K562 (cell line): ENCODE data around the gene UBE2E2. TPM values are rescaled to one million over a fixed set of nuclear protein-coding genes. Genes with fewer than 3 reads are reported as not detected.

Experiments used
- ATAC-seq: fragments of 200-7000 bp; cut with Tn5 transposase; 3 replicates; pipeline ENCODE4 v1.9.1; 2020; ENCODE audit warnings: moderate library complexity
- BruUV-seq: library from RNA; stranded (reverse); fragments of 400-500 nt; replicated peaks from 2 replicates; lab custom pipeline; 2021; lab: Mats Ljungman, UMichigan
- CTCF ChIA-PET: fragments of 300-600 bp; formaldehyde crosslinking; extraction: SDS; loops from one replicate; lab custom pipeline; 2021; ENCODE audit warnings: low intra/inter-chr PET ratio; lab: Yijun Ruan, JAX
- POLR2A ChIA-PET: fragments of 300-600, 350-650 bp; sonication (Branson Sonifier 250); formaldehyde crosslinking; extraction: SDS; loops from one replicate; lab custom pipeline; 2021; ENCODE audit warnings: antibody characterized with exemption, inconsistent platforms; lab: Yijun Ruan, JAX
- DNase-seq, 4 experiments: peaks; one replicate each; pipeline versions ENCODE4 v3.0.0 to v3.0.0-alpha.2; 2011 to 2018; ENCODE audit warnings: low spot score in 3 of 4, mixed read lengths in 3 of 4; ENCODE audit errors: extremely low read depth in 1 of 4
- FAIRE-seq: peaks from 2 replicates; lab custom pipeline; 2011; peaks lifted over from hg19 to GRCh38; lab: Jason Lieb, UNC
- H2AFZ ChIP-seq: 2 replicates; pipeline ENCODE4 v1.6.0; 2011; ENCODE audit warnings: low read depth, low read length, control low read depth, inconsistent platforms
- H3K27ac ChIP-seq: fragments of 200-600 bp; 3 replicates; pipeline ENCODE4 v1.8.0; 2011; ENCODE audit warnings: low read depth, mild to moderate bottlenecking, control low read depth, inconsistent platforms, low read length, moderate library complexity, mixed read lengths; ENCODE audit errors: extremely low read depth
- H3K27me3 ChIP-seq, 2 experiments: fragments of 300-600 bp in 1 of 2; 2 replicates in 1 of 2; 3 replicates in 1 of 2; pipeline versions ENCODE4 v1.6.0 to v1.8.0; 2011; ENCODE audit warnings: inconsistent platforms in 2 of 2, low read length in 2 of 2, mild to moderate bottlenecking in 1 of 2, mixed read lengths in 1 of 2, moderate library complexity in 1 of 2; ENCODE audit not compliant: control insufficient read depth in 2 of 2, insufficient read depth in 2 of 2
- H3K36me3 ChIP-seq: fragments of 300-600 bp; 3 replicates; pipeline ENCODE4 v1.8.0; 2011; ENCODE audit warnings: mild to moderate bottlenecking, low read length, inconsistent platforms; ENCODE audit not compliant: control insufficient read depth, insufficient read depth
- H3K4me1 ChIP-seq, 2 experiments: fragments of 200-600 bp in 1 of 2; replicated peaks in 1 of 2; 2 replicates in 1 of 2; 3 replicates in 1 of 2; pipeline versions ENCODE4 v1.5.1 to v1.8.0; 2011; ENCODE audit warnings: inconsistent platforms in 2 of 2, low read length in 2 of 2, mild to moderate bottlenecking in 1 of 2, mixed read lengths in 1 of 2, moderate library complexity in 1 of 2; ENCODE audit not compliant: control insufficient read depth in 2 of 2, insufficient read depth in 2 of 2
- H3K4me2 ChIP-seq: 2 replicates; pipeline ENCODE4 v1.6.1; 2011; ENCODE audit warnings: low read length, control low read depth, inconsistent platforms, mixed read lengths; ENCODE audit not compliant: insufficient read depth
- H3K4me3 ChIP-seq: fragments of 200-600 bp; sonication (generic), shearing (Covaris generic); 2 replicates; pipeline ENCODE4 v1.5.1; 2016; ENCODE audit warnings: control low read depth, inconsistent platforms
- H3K79me2 ChIP-seq: fragments of 200-600 bp; 3 replicates; pipeline ENCODE4 v1.8.0; 2011; ENCODE audit warnings: low read length, inconsistent platforms; ENCODE audit not compliant: control insufficient read depth, insufficient read depth
- H3K9ac ChIP-seq, 2 experiments: 2 replicates each; pipeline versions ENCODE4 v1.6.0 to v1.6.1; 2011; ENCODE audit warnings: low read depth in 2 of 2, low read length in 2 of 2, control low read depth in 1 of 2, inconsistent platforms in 1 of 2, mild to moderate bottlenecking in 1 of 2, mixed read lengths in 1 of 2; ENCODE audit not compliant: insufficient read depth in 1 of 2
- H3K9me1 ChIP-seq: one replicate; pipeline ENCODE4 v1.6.0; 2011; ENCODE audit warnings: inconsistent platforms, mild to moderate bottlenecking, low read length, moderate library complexity; ENCODE audit not compliant: control insufficient read depth, insufficient read depth
- H3K9me3 ChIP-seq: replicated peaks from 2 replicates; pipeline ENCODE4 v1.5.1; 2011; ENCODE audit warnings: low read depth, low read length, inconsistent platforms; ENCODE audit not compliant: control insufficient read depth, insufficient read depth
- H4K20me1 ChIP-seq: replicated peaks from 2 replicates; pipeline ENCODE4 v1.6.1; 2011; ENCODE audit warnings: low read length, inconsistent platforms, mixed read lengths; ENCODE audit not compliant: control insufficient read depth, insufficient read depth
- FIP1L1 ChIP-seq: fragments of 200-400 bp; formaldehyde crosslinking; IDR thresholded peaks from 2 replicates; pipeline ENCODE4 v1.6.1; 2018; ENCODE audit warnings: mild to moderate bottlenecking, low read depth, low read length; ENCODE audit not compliant: poor library complexity, severe bottlenecking
- SMARCE1 ChIP-seq: fragments of 450-650 bp; IDR thresholded peaks from 2 replicates; pipeline ENCODE4 v1.7.1; 2016; ENCODE audit warnings: mild to moderate bottlenecking
- TEAD4 ChIP-seq, 2 experiments: sonication (generic) in 1 of 2; formaldehyde crosslinking in 1 of 2; IDR thresholded peaks; 2 replicates each; pipeline versions ENCODE4 v1.6.1 to v1.8.0; 2012 to 2022; ENCODE audit warnings: borderline replicate concordance in 1 of 2, inconsistent platforms in 1 of 2, low read length in 1 of 2, mild to moderate bottlenecking in 1 of 2, missing genetic modification reagents in 1 of 2
- TOE1 ChIP-seq, 2 experiments: fragments of 450-650 bp in 1 of 2; sonication (generic) in 1 of 2; formaldehyde crosslinking in 1 of 2; IDR thresholded peaks; 2 replicates each; pipeline versions ENCODE4 v1.7.1 to v1.8.0; 2016 to 2022; ENCODE audit warnings: borderline replicate concordance in 2 of 2, mild to moderate bottlenecking in 2 of 2, antibody characterized with exemption in 1 of 2, inconsistent platforms in 1 of 2, low read depth in 1 of 2, missing genetic modification reagents in 1 of 2, moderate library complexity in 1 of 2
- ZBTB33 ChIP-seq: sonication (generic); formaldehyde crosslinking; IDR thresholded peaks from 2 replicates; pipeline ENCODE4 v1.8.1; 2023; ENCODE audit warnings: mild to moderate bottlenecking, missing genetic modification reagents
- ZNF277 ChIP-seq: fragments of 250-450 bp; sonication (Bioruptor Pico); IDR thresholded peaks from 2 replicates; pipeline ENCODE4 v1.8.0; 2022; ENCODE audit warnings: inconsistent platforms, mild to moderate bottlenecking, moderate library complexity, borderline replicate concordance
- WGBS: fragments of 100-300 bp; shearing (Covaris generic); methylation state at CpG from one replicate; pipeline ENCODE4 v1.1.6; 2016; ENCODE audit warnings: low coverage, mixed read lengths; ENCODE audit not compliant: insufficient coverage; ENCODE audit errors: missing lambda C conversion rate; 5-methylcytosine and 5-hydroxymethylcytosine counted together
- in situ Hi-C: fragments of 300-500 bp; cut with MboI; formaldehyde crosslinking; loops from 4 replicates; pipeline ENCODE4 v1.15.0; 2018; ENCODE audit warnings: inconsistent platforms, mixed read lengths
- intact Hi-C: fragments of 100-400 bp; cut with micrococcal nuclease; formaldehyde crosslinking; loops from 2 replicates; pipeline ENCODE4 v1.14.2; 2022
- polyA plus RNA-seq, 8 experiments: library from polyadenylated mRNA; depleted of rRNA in 4 of 8; stranded (reverse) in 5 of 8; unstranded in 3 of 8; fragments of >200 nt; fragmentation: Nextera tagmentation in 2 of 8; fragmentation: Illumina TruSeq in 1 of 8; extraction: Ambion mirVana in 2 of 8; extraction: Trizol in 1 of 8; gene quantifications; 2 replicates each; pipeline versions ENCODE4 v1.2.1 to v1.2.3, GENCODE V29; 2011 to 2014; ENCODE audit warnings: inconsistent platforms in 1 of 8, missing spikeins in 1 of 8
- total RNA-seq, 7 experiments: library from RNA; depleted of rRNA in 6 of 7; stranded (reverse); fragments of >200 nt in 6 of 7; fragmentation: Illumina TruSeq in 2 of 7; extraction: Trizol in 2 of 7; gene quantifications; 2 replicates each; pipeline versions ENCODE4 v1.2.1 to v1.2.3, GENCODE V29; 2011 to 2021; ENCODE audit warnings: low replicate concordance in 1 of 7

The UBE2E2 gene
- total and polyA plus RNA-seq, 9 of the 15 experiments (the other 6 are each of a cell fraction or from before 2014, with no cell fraction given), result 0.22 to 5.1 (median 1.9) TPM

- TF ChIP-seq TOE1 (IDR thresholded peaks at IDR 0.05; ENCODE audit: borderline replicate concordance) (peak; percentile 25; the same call in 1 of the 2 replicates), TOE1 (CRISPR knock-in tag; IDR thresholded peaks at IDR 0.05; ENCODE audit: borderline replicate concordance, low read depth) (no peak)
- TF ChIP-seq, all 486 proteins: peak for 3
Measured at GRCh38 chr3:23624305-23624704, 421.2 kb downstream of the UBE2E2 start (continued).

GRCh38 chr3:23626442-23626841, 423.3 kb downstream of the UBE2E2 start:
- DNase-seq, result no peak
- 0% methylated on average over 2 of the region's 2 CpGs for WGBS
- CTCF ChIA-PET, result no interaction called here
- no peak for TF ChIP-seq FIP1L1
- TF ChIP-seq ZBTB33, result no peak
- TF ChIP-seq ZNF277 (CRISPR knock-in tag), result no peak
- TF ChIP-seq TEAD4 (IDR thresholded peaks at IDR 0.05; ENCODE audit: low read length), result no peak
- no peak for TF ChIP-seq TEAD4 (CRISPR knock-in tag; IDR thresholded peaks at IDR 0.05; ENCODE audit: borderline replicate concordance)
- TF ChIP-seq SMARCE1, result no peak
- TF ChIP-seq, all 486 proteins: peak for 0
- Histone ChIP-seq H3K4me2 (no peak overlapping the region), H3K27me3 (no peaks in the 10 kb centered on the region), H3K4me3 (no peak overlapping the region), H4K20me1 (no peaks in the 10 kb centered on the region), H3K9me1 (no peaks in the 10 kb centered on the region), H3K27ac (no peak overlapping the region), H2AFZ (no peak overlapping the region), H3K9me3 (no peaks in the 10 kb centered on the region), H3K79me2 (no peaks in the 10 kb centered on the region), H3K9ac (no peak overlapping the region), H3K36me3 (no peaks in the 10 kb centered on the region), H3K4me1 (no peaks in the 10 kb centered on the region)
- ATAC-seq (no peak), FAIRE-seq (no peak)
- POLR2A ChIA-PET, result no interaction called here
- in situ Hi-C loops, result no loop called here
- intact Hi-C loops, result no loop called here
- BruUV-seq, result no TSS peak
